Jurkat, Clone E6-1 (cell line): ENCODE results near the gene TNK1.

Experiments used
- DNase-seq: peaks from one replicate; pipeline ENCODE4 v3.0.0-alpha.2; 2011; ENCODE audit warnings: low read depth, low spot score
- H3K4me3 ChIP-seq: 2 replicates; pipeline ENCODE4 v1.5.1; 2011; ENCODE audit warnings: mild to moderate bottlenecking, low read length, control low read depth, moderate library complexity

TNK1 gene

DNA sequence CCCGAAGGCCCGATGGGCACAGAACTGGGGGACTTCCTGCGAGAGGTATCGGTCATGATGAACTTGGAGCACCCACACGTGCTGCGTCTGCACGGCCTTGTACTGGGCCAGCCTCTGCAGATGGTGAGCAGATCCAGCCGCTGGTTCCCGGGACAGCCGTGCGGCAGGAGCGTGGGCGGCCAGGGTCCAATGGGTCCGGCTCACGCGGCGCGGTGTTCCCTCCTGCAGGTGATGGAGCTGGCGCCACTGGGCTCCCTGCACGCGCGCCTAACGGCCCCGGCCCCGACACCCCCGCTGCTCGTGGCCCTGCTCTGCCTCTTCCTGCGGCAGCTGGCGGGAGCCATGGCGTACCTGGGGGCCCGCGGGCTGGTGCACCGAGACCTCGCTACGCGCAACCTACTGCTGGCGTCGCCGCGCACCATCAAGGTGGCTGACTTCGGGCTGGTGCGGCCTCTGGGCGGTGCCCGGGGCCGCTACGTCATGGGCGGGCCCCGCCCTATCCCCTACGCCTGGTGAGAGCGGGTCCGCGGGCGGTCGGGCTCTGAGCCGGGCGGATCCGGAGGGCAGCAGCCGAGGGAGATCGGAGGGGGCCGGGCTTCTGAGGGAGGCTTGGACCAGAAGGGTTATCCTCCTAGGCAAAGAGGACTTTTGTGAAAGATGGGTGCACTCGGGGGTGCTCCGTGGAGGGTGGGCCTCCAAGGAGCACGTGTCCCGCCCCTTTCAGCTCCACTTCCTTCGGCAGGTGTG, 3.0 kb downstream of the TNK1 start:
- DNase-seq: peak; percentile 54
- H3K4me3 ChIP-seq: peak overlapping the region; percentile 60

DNA sequence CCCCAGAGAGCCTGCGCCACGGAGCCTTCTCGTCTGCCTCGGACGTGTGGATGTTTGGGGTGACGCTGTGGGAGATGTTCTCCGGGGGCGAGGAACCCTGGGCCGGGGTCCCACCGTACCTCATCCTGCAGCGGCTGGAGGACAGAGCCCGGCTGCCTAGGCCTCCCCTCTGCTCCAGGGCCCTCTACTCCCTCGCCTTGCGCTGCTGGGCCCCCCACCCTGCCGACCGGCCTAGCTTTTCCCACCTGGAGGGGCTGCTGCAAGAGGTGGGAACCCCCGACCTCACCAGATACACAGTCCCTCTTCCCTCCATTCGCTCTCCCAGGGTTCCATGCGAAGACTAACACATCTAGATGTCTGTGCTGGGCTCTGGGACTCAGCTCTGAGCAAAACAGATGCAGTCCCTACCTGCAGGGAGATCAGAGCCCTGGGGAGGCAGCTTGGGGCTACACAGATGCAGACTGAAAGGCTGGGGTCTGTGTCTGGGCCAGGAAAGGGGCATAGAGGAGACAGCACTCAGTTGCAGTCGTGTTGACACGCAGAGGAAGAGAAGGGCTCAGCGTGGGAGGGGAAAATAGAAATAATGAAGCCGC, 3.7 kb downstream of the TNK1 start:
- H3K4me3 ChIP-seq: peak overlapping the region; percentile 60
- DNase-seq: no peak

DNA sequence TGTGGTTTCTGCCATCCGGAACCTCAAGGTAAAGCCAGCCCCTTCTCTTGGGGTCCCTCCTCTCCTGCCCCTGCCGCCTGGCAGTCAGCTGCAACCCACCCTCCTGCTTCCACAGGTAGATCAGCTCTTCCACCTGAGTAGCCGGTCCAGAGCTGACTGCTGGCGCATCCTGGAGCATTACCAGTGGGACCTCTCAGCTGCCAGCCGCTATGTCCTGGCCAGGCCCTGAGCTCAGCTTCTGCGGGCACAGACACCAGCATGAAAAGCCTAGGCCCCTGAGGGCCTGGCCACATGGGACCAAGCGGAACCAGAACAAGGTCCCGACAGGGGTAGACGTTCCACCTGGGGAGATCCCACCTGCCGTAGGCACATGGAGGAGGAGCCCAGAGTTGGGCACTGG, 8.0 kb downstream of the TNK1 start:
- H3K4me3 ChIP-seq: no peak overlapping the region
- DNase-seq: no peak

DNA sequence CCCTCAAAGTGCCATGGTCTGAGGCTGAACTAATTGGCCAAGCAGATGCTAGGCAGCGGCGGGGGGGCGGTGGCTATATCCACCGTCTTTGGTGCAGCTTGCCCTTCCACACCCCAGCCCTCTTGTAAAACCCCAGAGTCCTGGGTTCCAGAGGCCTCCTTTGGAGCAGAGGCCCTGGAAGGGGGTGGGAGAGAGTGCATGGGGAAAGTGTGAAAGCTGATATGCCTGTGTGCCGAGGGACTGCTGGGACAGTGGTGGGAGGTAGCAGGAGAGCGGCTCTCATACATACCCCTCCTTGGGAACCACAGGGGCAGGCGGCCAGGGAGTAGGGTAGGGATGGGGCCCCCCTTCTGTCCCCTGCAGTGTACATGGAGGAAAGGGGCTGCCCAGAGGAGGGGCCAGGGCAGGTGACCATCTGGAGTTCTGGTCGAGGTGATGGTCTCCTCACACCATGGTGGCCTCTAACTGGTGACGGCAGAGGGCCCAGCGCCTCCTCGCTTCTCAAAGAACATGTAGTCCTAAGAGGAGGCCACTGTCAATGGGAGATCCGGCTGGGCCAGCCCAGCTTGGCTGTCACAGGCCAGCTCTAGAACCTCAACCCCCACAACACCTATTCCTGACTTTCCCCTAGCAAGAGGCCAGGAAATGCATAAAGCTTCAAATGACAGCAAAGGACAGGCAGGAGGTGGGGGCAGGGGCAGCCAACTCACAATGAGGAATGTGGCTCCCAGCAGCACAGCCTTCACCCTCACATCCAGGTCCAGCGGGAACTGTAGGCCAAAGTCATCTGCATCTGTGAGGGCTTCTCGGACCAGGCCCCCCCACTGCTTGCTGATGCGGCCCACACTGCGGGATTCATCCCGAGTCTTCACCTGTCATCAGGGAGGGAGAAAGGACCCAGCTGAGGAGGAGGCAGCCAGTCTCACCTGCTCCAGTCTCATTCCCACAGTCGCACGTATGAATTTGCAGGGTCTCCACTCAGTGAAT, 9.3 kb downstream of the TNK1 start:
- H3K4me3 ChIP-seq: no peak overlapping the region
- no peak for DNase-seq

DNA sequence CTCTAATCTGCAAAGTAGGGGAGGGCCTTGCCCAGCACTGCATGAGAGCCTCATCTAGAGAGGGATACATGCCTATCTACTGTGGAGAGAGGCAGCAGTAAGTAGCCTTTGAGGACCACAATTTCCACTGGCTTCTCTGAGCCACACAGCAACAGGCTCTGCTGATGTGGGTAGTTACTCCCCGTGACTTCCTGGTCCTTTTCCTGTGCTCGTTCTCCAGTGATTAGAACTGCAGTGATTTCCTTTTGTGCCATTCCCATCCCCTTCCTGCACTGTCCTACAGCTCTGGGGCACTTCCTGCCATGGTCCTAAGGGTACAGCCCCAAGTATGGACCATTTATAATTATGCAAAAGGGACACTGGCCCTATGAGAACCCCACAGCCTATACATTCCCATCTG, 10.4 kb downstream of the TNK1 start:
- DNase-seq: no peak
- H3K4me3 ChIP-seq: no peak overlapping the region

DNA sequence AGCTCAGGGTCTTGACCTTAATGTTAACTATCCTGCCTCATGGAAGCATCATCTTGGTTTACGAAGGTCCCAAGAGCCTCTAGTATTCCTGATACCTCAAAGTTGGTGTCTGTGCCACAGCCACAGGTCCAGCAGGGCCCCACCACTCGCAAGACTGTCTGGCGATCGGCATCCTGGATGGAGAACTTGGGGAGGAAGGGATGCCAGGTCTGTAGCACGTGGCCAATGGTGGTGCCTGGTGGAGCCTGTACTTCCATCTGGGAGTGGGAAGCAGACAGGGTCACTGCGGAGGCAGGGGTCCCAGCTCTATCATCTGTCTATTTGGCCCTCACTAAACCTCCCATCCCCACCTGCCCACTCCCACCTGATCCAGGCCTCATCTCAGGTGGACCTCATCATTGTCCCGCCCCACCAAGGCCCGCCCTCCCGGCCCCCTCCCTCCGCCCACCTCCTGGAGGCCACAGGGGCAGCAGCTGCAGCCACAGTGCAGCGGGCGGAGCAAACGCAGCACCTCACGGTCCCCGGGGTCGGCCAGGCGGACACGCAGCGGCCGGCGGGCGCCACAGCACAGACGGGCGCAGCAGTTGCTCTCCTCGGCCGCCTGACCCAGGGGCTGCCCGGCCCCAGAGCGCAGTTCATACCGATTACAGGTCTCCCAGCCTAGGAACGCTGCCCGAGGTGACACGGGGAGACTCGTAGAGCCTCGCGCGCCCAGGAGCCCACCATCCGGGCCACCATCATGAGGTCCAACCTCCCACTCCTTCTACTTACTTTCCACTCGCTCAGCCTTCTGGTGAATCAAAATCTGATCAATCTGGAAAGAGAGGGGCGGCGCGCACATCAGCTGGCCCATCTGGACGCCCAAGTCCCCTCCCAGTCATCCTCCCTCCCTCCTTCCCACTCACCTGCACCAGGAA, 12.1 kb downstream of the TNK1 start:
- DNase-seq: no peak
- H3K4me3 ChIP-seq: no peak overlapping the region

DNA sequence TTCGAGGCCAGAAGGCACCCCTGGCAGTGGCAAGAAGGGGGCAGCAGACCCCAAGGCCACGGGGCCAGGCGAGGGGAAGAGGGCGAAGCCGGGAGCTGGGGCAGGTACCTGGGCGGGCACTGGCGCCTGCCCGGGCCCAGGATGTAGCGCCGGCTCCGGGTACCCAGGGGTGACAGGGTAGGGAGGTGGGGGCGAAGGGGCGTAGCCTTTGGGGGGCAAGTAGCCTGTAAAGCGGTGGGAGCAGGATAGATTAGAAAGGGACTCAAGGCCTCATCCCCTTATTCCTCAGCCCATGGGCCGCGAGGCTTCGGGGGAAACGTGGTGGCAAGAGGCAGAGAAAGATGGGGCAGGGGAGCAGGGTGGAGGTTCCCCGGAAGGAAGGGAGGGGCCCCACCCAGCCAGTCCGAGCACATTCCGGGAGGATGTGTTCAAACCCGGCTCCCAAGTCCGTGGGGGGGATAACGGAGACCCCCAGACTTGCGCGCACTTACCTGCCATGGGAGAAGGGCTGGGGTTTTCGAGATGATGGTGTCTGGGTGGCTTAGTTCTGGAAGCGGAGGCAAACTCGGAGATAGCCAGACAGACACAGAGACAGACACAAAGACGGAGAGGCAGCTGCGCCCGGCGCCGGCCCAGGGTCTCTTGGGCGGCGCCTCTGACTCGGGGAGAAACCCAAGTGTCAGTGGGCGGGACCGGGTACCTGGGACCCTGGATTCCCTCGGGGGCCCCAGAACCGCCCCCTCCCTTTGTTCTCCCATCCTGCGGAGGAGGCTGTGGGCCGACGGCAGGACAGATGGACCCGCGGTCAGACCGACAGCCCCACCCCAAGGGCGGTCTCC, 12.9 kb downstream of the TNK1 start:
- no peak for DNase-seq
- H3K4me3 ChIP-seq: peak overlapping the region; percentile 60

DNA sequence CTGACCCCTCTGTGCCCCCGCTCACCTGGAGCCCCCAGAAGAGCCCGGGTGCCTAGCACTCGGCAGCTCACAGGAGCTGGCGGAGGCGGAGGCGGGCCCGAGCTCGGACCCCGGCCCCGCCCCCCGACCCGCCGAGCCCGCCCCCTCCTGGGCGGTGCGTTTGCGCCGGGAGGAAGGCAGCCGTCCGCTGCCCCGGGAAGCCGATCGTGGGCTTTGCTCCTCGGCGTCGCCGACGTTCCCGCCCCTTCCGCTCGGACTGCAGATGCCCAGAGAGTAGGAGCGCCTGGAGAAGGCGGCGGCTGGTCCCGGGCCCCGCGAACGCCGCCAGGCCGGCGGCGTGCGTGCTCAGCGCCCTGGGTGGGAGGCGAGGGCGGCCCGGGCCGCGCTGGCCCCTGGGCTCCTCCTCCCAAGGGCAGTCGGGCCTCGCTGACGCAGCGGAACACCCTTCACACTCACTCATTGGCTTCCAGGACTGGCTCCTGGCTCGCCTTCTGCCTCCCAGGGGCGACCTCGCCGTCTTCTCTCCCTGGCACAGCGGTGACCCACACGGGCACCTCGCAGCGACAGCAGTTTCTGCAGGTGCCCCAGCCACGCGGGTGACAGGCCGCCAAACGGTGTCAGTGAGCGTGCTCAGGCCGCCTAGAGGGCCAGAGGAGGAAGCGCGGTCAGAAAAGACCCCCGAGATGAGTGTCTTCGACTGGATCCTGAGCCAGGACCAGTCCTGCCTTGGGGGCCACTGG, 13.7 kb downstream of the TNK1 start, which contains the start of gene PLSCR3:
Gene PLSCR3 (minus strand): TSS at position 74 of the 740 bp plus-strand sequence. CDS start 415 bp downstream, outside the sequence.
- peak; percentile 30 for DNase-seq
- H3K4me3 ChIP-seq: peak within 1 kb of the TSS; percentile 60

DNA sequence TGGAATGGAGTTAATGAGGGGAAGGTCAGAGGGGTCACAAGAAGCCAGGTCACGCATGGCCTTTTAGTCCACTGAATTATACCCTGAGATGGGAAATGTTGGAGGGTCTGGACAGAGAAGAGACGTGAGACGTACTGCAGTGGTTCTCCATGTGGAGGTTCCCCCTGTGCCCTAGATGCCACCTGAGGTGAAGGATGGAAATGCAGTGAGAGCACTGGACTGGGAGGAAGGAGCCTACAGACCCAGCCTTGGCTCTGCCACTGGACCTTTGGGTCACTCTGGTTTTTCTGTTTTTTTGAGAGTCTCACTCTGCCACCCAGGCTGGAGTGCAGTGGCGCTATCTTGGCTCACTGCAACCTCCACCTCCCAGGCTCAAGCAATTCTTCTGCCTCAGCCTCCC, 15.3 kb downstream of the TNK1 start:
- DNase-seq: no peak
- no peak overlapping the region for H3K4me3 ChIP-seq

DNA sequence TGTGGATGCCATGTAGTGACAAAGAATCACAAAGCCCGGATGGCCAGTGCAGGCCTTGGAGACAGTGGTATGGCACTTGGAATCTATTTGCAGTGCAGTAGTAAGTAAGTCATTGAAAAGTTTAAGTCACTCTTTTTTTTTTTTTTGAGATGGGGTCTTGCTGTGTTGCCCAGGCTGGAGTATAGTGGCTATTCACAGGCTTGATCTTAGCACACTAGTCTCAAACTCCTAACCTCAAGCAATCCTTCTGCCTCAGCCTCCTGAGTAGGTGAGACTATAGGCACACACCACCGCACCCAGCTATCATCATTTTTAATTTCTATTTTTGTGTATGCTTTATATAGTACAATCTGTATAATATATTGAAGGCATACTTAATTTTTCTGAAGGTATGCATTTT, 17.7 kb downstream of the TNK1 start:
- H3K4me3 ChIP-seq: no peak overlapping the region
- no peak for DNase-seq

DNA sequence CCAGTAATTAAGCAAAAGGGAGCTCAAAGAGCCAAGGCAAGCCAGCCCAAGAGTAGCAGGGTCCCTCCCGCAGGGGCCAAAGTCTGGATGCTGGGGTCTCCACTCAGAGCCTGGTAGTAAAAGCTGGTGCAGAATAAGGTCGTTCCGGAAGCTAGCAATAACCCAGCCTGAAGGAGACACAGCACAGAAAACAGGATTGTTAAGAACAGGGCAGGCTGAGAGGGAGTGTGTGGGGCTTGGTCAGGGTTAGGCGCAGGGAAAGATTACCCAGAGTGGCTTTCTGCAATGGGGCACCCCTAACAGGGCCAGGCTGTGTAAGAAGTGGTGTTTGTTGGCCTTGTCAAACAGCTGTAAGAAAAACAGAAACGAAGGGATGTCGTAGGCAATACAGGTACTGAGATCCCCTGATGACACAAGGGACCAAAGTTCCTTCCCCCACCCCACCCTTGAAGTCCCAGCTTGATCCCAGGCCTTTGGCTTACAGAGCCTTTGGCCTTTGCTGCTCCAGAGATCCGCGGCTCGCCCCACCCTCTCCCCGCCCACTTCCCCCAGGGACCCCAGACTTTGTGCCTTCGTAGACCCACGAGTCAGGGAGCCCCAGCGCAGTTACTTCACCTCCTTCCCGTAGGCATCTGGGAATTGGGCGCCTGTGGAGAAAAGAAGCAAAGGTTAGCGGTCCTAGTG, 22.3 kb downstream of the TNK1 start:
- peak overlapping the region; percentile 85 for H3K4me3 ChIP-seq

DNA sequence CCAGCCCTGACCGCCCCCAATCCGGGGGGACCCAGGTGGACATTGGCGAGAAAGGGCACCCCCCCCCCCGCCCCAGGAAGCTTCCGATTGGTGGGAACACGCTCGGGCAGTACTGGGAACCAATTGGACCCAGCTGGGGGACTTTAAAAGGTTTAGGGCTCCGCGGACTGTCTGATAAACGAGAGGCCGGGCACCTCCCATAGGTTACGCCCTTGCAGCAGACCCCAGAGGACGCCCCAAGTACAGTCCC, 22.8 kb downstream of the TNK1 start:
- H3K4me3 ChIP-seq: peak overlapping the region; percentile 85
- DNase-seq: no peak

More for the DNA sequence above, 22.3 kb downstream of the TNK1 start:
- no peak for DNase-seq

DNA sequence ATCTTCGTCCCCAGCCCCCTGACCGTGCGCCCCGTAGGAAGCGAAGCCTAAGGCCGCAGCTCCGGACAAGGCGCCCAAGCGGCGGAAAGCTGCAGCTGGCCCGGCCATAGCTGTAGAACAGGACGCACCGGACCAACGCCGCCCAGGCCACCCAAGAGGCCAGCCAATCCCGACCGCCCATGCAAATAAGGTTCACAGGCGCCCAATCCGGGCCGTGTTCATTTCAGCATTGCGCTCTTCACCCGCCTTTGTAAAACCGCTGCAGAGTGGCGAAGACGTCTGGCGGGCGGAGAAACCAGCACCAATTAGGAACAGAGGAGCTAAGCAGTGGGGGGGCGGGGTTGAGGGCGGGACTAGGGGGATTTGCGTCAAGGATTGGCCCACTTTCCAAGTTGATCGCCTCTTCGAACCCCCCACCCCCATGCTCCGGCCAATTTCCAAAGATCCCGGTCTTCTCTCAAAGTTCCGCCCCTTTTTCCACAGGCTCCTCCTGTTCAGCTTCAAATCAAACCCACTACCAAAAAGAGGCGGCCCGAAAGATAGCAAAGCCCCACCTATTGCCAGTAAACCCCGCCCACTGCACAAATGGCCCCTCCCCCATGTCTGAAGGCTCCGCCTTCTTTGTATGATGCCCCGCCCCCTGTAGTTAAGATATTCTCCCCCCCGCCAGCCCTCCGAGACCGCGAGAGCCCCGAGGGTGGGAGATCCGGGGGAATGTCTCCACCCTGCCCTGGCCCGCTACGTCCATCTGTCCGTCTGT, 23.3 kb downstream of the TNK1 start, which contains the start of gene TMEM256:
Gene TMEM256 (minus strand): TSS at position 121 of the 760 bp plus-strand sequence. CDS start 13 bp downstream, at position 108.
- H3K4me3 ChIP-seq: peak within 1 kb of the TSS; percentile 85
- peak; percentile 98 for DNase-seq

DNA sequence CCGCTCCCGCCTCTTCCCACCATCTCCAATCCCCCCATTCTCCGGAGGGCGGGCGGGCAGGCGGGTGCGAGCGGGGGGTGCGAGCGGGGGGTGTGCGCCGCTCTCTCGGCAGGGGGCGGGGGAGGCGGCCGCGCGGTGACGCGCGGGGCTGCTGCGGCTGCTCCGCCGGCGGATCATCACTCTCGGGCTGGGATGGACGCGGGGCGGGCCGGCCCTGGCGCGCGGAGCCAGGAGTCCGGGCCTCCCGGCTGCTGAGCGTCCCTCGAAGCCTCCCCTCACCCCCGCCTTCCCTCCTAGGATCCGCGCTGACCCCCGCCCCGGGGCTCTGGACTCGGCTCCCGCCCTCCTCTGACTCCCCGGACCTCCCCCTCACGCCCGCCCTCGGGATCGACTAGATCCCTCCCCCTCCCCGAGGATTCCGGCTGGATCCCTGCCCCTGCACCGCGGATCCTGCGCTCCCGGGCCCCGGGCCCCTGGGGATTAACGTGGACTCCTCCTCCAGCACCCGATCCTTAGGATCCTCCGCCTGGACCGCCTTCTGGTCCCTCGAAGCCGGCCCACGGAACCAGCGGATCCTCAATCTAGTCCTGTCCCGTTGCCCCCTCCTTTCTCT, 24.0 kb downstream of the TNK1 start:
- peak; percentile 14 for DNase-seq
- H3K4me3 ChIP-seq: peak overlapping the region; percentile 85

DNA sequence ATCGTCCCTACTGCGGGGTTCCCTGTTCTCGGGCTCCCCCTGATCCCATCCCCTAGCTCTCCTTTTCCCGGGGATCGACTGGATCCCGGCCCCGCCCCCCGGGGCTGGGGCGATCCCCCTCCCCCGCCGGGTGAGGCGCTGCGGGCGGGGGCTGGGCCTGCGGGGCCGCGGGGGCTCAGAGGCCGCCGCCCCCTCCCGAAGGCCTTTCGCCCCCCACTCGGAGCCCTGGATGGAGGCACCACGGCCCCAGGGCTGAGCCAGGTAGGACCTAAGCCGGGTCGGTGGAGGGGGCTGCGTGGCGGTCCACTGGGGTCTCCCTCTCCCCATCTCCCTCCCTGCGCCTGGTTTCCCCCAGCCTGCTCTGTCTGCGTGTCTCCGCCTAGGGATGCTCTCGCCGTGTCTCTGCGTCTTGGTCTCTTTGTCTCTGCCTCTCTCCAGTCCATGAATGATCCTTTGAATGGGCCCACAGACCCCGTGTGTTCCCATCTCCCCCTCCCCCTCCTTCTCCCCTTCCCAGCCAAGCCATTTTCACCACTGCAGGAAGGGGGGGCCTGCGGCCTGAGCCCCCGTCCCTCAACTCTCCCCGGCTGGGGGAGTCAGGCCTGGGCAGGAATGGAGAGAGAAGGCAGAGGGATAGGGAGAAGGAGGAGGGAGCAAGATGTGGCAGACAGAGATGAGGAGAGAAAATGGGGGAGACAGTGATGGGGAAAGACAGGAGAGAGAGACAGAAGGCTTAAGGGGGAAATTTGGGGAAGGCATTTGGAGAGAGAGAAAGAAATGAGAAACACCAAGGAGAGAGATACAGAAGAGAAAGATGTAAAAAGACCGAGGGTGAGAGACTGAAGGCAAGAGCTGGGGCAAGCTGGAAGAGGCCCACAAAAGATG, 24.7 kb downstream of the TNK1 start:
- no peak for DNase-seq
- H3K4me3 ChIP-seq: peak overlapping the region; percentile 85
